Measurements from ENCODE around the gene ADTRP.

GRCh38 chr6:11748591-11749210 is 29.9 kb downstream of the ADTRP start:
- TF ChIP-seq CTCF (IDR thresholded peaks at IDR 0.05), result no peak
- TF ChIP-seq EP300 (IDR thresholded peaks at IDR 0.05), result no peak
